Middle frontal gyrus (tissue), 1 donor: ENCODE results near the gene MKS1.

ENCODE experiments used
- DNase-seq: peaks from one replicate; pipeline ENCODE4 v3.0.0-alpha.2; 2015; ENCODE audit warnings: low spot score; ENCODE audit errors: extremely low spot score

Gene MKS1

GRCh38 chr17:58204796-58205195 is 14.3 kb downstream of the MKS1 start:
- no peak for DNase-seq

GRCh38 chr17:58202859-58203258 is 16.2 kb downstream of the MKS1 start:
- no peak for DNase-seq

- no peak for DNase-seq
Observed at GRCh38 chr17:58200024-58200633, 18.9 kb downstream of the MKS1 start.

DNA sequence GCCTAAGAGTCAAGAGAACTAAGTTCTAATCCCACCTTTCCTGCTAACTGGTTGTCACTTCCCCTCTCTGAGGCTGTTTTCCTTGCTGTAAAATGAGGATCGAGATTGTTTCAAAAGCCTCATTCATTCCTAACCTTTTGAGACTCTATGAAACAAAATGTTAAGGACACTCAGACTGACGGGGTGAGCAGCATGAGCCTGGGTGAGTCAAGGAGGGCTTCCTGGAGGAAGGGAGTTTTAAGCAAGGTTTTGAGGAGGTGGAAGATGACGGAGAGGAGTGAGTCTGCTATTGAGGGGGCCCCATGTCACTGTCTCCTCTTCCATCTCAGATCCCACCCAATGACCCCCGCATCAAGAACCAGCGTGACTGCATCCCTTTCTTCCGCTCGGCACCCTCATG is 22.4 kb downstream of the MKS1 start:
- no peak for DNase-seq

- no peak for DNase-seq
Observed at GRCh38 chr17:58195518-58196123, 23.4 kb downstream of the MKS1 start.

DNA sequence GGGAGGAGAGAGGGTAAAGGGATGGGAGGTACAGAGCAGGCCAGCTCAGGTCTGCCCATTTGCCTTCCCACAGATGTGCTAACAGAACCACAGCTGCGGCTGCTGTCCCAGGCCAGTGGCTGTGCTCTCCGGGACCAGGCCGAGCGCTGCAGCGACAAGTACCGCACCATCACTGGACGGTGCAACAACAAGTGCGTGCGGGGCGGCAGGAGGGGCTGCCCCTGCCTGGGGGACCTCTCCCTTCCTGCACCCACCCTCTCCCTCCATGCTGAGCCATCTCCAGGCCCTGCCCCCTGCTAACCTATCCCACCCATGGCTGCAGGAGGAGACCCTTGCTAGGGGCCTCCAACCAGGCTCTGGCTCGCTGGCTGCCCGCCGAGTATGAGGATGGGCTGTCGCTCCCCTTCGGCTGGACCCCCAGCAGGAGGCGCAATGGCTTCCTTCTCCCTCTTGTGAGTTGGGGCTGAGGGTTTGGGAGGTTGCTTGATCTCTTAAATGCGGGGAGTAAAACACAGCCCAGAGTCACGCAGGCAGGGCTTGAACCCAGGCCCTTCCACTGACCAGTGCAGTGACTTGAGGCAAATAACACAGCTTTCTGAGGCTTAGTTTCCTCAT is 25.3 kb downstream of the MKS1 start:
- DNase-seq, result no peak

- DNase-seq, result no peak
Observed at GRCh38 chr17:58192612-58193011, 26.4 kb downstream of the MKS1 start, which contains the start of gene EPX. TSS of gene EPX (plus strand) at chr17:58192726. CDS start at chr17:58192847, 121 bp downstream.

DNA sequence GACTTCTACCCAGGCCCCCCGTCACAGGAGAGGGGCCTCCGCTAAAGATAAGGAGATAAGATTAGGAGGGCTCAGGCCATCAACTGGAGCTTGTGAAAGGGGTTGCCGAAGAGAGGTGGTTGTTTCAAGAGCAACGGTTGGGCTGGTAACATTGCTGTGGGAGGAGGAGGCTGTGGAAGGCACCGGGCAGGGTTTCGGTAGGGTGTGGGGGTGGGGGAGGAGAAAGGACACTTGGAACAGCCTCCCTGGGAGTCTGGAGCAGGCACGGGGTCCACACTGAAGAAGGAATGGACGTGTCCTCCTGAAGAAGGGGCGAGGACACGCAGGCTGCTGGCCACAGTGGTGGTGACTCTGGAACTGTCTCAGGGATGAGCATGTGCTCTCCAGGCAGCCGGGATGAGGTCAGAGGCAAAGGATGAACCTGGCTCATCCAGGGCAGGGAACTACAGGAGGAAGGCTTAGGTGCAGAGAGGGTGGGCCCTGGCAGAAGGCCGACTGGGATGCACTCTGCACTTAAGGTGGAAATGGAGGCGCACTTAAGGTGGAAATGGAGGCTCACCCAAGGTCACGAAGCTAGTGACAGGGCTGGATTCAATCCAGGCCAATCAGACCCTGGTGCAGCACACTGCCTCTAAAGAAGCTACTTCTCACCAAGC is 27.7 kb downstream of the MKS1 start:
- no peak for DNase-seq

DNA sequence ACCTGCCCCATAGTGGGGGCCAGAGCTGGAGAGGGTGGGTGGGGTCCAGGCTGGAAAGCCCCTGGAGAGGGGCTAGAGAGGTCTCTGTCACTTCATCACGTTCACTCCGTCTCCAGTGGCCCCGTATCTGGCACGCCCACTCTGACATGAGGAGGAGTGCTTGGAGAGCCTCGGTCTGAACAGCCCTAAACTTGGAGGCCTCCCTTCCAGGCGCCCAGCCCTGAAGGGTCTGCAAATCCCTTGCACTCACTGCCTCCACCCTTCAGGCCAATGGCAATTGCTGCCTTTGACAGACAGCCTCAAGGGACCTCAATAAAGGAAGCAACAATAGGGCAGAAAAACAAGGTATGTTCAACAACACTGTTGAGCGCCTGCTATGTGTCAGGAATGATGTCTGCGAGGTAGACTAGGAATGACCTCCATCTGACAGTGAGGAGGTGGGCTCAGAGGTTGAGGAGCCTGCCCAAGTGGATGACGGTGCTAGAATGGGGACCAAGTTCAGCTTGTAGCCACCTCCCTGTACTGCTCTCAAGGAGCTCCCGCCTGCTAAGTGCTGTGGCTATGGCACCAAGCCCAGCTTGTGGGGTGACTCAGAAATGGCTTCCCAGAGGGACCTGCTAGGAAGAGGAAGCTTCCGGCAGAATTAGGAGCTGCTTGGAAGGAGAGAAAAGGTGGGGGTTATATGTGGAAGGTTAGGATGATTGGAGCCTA is 29.5 kb downstream of the MKS1 start:
- DNase-seq, result peak; percentile 24

- DNase-seq, result no peak
Observed at GRCh38 chr17:58187675-58188074, 31.4 kb downstream of the MKS1 start.

GRCh38 chr17:58187063-58187462 is 32.0 kb downstream of the MKS1 start:
- DNase-seq, result no peak

GRCh38 chr17:58186591-58186990 is 32.5 kb downstream of the MKS1 start:
- no peak for DNase-seq

- no peak for DNase-seq
Observed at GRCh38 chr17:58184986-58185761, 33.9 kb downstream of the MKS1 start.

GRCh38 chr17:58184308-58184985 is 34.6 kb downstream of the MKS1 start:
- DNase-seq, result no peak

GRCh38 chr17:58183514-58183913 is 35.5 kb downstream of the MKS1 start:
- no peak for DNase-seq

DNA sequence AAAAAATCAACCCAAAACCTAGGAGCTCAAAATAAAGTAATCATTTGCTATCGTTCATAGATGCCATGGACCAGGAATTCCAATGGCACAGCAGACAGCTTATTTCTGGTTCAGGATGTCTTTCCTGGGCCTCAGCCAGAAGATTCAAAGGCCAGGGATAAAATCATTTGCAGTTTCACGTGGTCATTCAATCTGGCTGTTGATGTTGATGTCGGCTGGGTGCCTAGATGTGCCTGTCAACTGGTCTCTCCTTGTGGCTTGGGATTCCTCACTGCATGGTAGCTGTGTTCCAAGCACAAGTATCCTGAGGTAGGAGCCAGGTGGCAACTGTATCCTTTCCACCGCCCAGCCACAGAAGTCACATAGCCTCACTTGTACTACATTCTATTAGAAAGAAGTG is 37.3 kb downstream of the MKS1 start:
- no peak for DNase-seq

- DNase-seq, result no peak
Observed at GRCh38 chr17:58176200-58176599, 42.9 kb downstream of the MKS1 start.

DNA sequence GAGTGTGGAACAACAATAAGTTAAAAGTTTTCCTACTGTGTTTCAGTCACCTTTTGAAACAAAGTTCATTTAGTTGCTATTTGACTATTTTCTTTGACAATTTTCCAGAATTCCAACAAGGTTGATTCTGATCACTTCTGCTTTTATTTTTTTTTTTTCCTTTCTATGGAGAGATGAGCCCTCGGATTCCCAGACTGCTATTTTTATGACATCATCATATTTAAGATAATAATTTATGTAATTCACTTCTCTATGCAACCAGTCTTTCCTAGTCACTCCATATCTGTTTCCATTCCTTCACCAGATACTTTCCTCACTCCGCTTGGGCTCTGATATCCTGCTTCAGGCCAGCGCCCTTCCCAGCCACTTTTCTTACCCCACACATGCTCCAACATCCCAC is 44.2 kb downstream of the MKS1 start:
- DNase-seq, result no peak

DNA sequence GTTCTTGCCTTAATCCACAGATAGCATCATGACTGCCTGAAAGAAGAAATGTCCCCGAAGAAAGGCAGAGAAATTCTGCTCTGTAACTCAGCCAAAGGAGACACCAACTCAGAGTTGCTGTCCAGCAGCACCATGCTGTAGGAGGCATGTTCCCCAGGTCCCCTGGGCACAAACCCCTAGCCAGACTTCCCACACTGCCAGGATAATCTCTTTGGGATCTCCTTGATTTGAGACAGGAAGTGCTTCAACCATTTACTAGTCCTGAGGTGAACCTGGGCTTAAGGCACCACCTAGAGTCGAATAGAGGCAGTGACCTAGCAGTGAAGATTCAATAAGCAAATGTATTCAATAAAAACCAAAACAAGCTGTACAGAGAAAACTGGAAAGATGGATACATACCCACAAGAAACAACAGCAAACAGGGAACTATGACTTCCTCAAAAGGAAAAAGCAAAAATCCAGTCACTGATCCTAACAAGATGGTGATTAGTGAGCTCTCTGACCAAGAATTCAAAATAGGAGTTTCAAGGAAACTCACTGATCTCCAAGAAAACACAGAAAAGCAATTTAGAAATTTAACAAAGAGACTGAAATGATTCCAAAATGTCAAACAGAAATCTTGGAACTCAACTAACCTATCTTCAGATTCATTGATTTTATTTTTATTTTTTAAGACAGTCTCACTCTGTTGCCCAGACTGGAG is 46.5 kb downstream of the MKS1 start:
- DNase-seq, result no peak

- no peak for DNase-seq
Observed at GRCh38 chr17:58170622-58171021, 48.4 kb downstream of the MKS1 start.
